K562 (cell line): ENCODE results near the gene LYZL6. TPM values are rescaled to one million over a fixed set of nuclear protein-coding genes. Genes with fewer than 3 reads are reported as not detected.
A peak's percentile ranks its signal among the peaks of the same experiment; 100 is the strongest.

ENCODE experiments used
- GATAD2B ChIP-seq: fragments of 450-650 bp; IDR thresholded peaks from 2 replicates; pipeline ENCODE4 v1.6.1; 2017; ENCODE audit warnings: mild to moderate bottlenecking, borderline replicate concordance
- GTF2F1 ChIP-seq: IDR thresholded peaks from 2 replicates; pipeline ENCODE4 v1.6.1; 2011; ENCODE audit warnings: low read depth, low read length, improper control_type of control experiment
- JUN ChIP-seq, 2 experiments: sonication (generic) in 1 of 2; formaldehyde crosslinking in 1 of 2; IDR thresholded peaks; 2 replicates each; pipeline versions ENCODE4 v1.6.1 to v1.8.0; 2012 to 2022; ENCODE audit warnings: borderline replicate concordance in 2 of 2, mild to moderate bottlenecking in 2 of 2, improper control_type of control experiment in 1 of 2, low read depth in 1 of 2, low read length in 1 of 2, missing genetic modification reagents in 1 of 2
- MAFF ChIP-seq: IDR thresholded peaks from 2 replicates; pipeline ENCODE4 v1.6.1; 2012; ENCODE audit warnings: low read length, improper control_type of control experiment
- MAX ChIP-seq: sonication (generic); formaldehyde crosslinking; IDR thresholded peaks from 2 replicates; pipeline ENCODE4 v1.9.0; 2022; ENCODE audit warnings: mild to moderate bottlenecking, missing genetic modification reagents
- NFE2L1 ChIP-seq: fragments of 450-650 bp; IDR thresholded peaks from 2 replicates; pipeline ENCODE4 v1.6.1; 2016; ENCODE audit warnings: missing genetic modification characterization, low read depth, mild to moderate bottlenecking, missing compliant biosample characterization, moderate library complexity, borderline replicate concordance
- NR1H2 ChIP-seq: sonication (generic); formaldehyde crosslinking; IDR thresholded peaks from 2 replicates; pipeline ENCODE4 v1.4.0; 2020; ENCODE audit warnings: mild to moderate bottlenecking, missing genetic modification reagents
- NR4A1 ChIP-seq, 2 experiments: fragments of 250-450 bp in 1 of 2; fragments of 450-650 bp in 1 of 2; sonication (Bioruptor Pico) in 1 of 2; IDR thresholded peaks; 2 replicates each; pipeline versions ENCODE4 v1.4.0 to v1.6.1; 2016 to 2020; ENCODE audit warnings: mild to moderate bottlenecking in 2 of 2, missing compliant biosample characterization in 1 of 2, missing genetic modification characterization in 1 of 2, moderate library complexity in 1 of 2
- OTX1 ChIP-seq: fragments of 450-650 bp; formaldehyde crosslinking; IDR thresholded peaks from 2 replicates; pipeline ENCODE4 v1.4.0; 2022; ENCODE audit warnings: mild to moderate bottlenecking
- SIRT6 ChIP-seq: IDR thresholded peaks from one replicate; pipeline ENCODE4 v1.6.1; 2012; ENCODE audit warnings: low read depth, mild to moderate bottlenecking, control low read depth, inconsistent platforms, low read length, moderate library complexity
- SMARCA5 ChIP-seq: fragments of 450-650 bp; IDR thresholded peaks from 2 replicates; pipeline ENCODE4 v1.6.1; 2016
- TEAD1 ChIP-seq, 2 experiments: fragments of 450-650 bp in 1 of 2; sonication (generic) in 1 of 2; formaldehyde crosslinking; IDR thresholded peaks; 2 replicates each; pipeline versions ENCODE4 v1.4.0 to v1.8.0; 2020 to 2022; ENCODE audit warnings: mild to moderate bottlenecking in 2 of 2, missing genetic modification reagents in 1 of 2
- TFAP4 ChIP-seq: sonication (generic); formaldehyde crosslinking; IDR thresholded peaks from 2 replicates; pipeline ENCODE4 v1.8.0; 2022; ENCODE audit warnings: missing genetic modification reagents, mild to moderate bottlenecking, moderate library complexity, borderline replicate concordance
- TRIM24 ChIP-seq, 2 experiments: fragments of 450-650 bp; IDR thresholded peaks; 2 replicates each; pipeline ENCODE4 v1.6.1; 2016
- ZBTB26 ChIP-seq: fragments of 450-650 bp; formaldehyde crosslinking; IDR thresholded peaks from 2 replicates; pipeline ENCODE4 v1.4.0; 2022; ENCODE audit warnings: missing genetic modification characterization
- ZNF239 ChIP-seq: fragments of 250-450 bp; sonication (Bioruptor Pico); IDR thresholded peaks from 2 replicates; pipeline ENCODE4 v1.4.0; 2020; ENCODE audit warnings: mild to moderate bottlenecking
- ZNF354B ChIP-seq: fragments of 250-450 bp; sonication (Bioruptor Pico); IDR thresholded peaks from 2 replicates; pipeline ENCODE4 v1.4.0; 2020
- ZNF75A ChIP-seq: fragments of 450-650 bp; formaldehyde crosslinking; IDR thresholded peaks from 2 replicates; pipeline ENCODE4 v1.4.0; 2020; ENCODE audit warnings: mild to moderate bottlenecking
- polyA plus RNA-seq, 8 experiments: library from polyadenylated mRNA; depleted of rRNA in 4 of 8; stranded (reverse) in 5 of 8; unstranded in 3 of 8; fragments of >200 nt; fragmentation: Nextera tagmentation in 2 of 8; fragmentation: Illumina TruSeq in 1 of 8; extraction: Ambion mirVana in 2 of 8; extraction: Trizol in 1 of 8; gene quantifications; 2 replicates each; pipeline versions ENCODE4 v1.2.1 to v1.2.3, GENCODE V29; 2011 to 2014; ENCODE audit warnings: inconsistent platforms in 1 of 8, missing spikeins in 1 of 8
- total RNA-seq, 7 experiments: library from RNA; depleted of rRNA in 6 of 7; stranded (reverse); fragments of >200 nt in 6 of 7; fragmentation: Illumina TruSeq in 2 of 7; extraction: Trizol in 2 of 7; gene quantifications; 2 replicates each; pipeline versions ENCODE4 v1.2.1 to v1.2.3, GENCODE V29; 2011 to 2021; ENCODE audit warnings: low replicate concordance in 1 of 7
- TF ChIP-seq, protein P1 (sequence below): sonication (generic); formaldehyde crosslinking; IDR thresholded peaks from 2 replicates; pipeline ENCODE4 v1.8.0; 2022; ENCODE audit warnings: mild to moderate bottlenecking, low read depth, missing genetic modification reagents
- TF ChIP-seq, protein P2 (sequence below), 2 experiments: fragments of 450-650 bp in 1 of 2; IDR thresholded peaks; 2 replicates each; pipeline ENCODE4 v1.6.1; 2011 to 2017; ENCODE audit warnings: low read depth in 2 of 2, antibody characterized with exemption in 1 of 2, borderline replicate concordance in 1 of 2, low read length in 1 of 2, mild to moderate bottlenecking in 1 of 2, mixed read lengths in 1 of 2; ENCODE audit not compliant: control insufficient read depth in 1 of 2

LYZL6 gene
- total and polyA plus RNA-seq, 9 of the 15 experiments (the other 6 are each of a cell fraction or from before 2014, with no cell fraction given), result not detected

- TF ChIP-seq TFAP4 (CRISPR knock-in tag) (peak; percentile 52; the same call in 1 of the 2 replicates), MAFF (no peak), JUN (IDR thresholded peaks at IDR 0.05; ENCODE audit: borderline replicate concordance, low read depth, low read length) (0 out of 2 replicates have a peak, but pooled peaks have one; percentile 54), JUN (CRISPR knock-in tag; IDR thresholded peaks at IDR 0.05; ENCODE audit: borderline replicate concordance) (no peak), NR4A1 (CRISPR knock-in tag; IDR thresholded peaks at IDR 0.05) (no peak), NR4A1 (tag; IDR thresholded peaks at IDR 0.05) (no peak), ZNF239 (no peak), SIRT6 (no peak), SMARCA5 (no peak), TEAD1 (CRISPR knock-in tag; IDR thresholded peaks at IDR 0.05) (no peak), MAX (peak; percentile 65; the same call in 1 of the 2 replicates), NFE2L1 (tag) (no peak), ZNF75A (CRISPR knock-in tag) (no peak), OTX1 (CRISPR knock-in tag) (no peak), TRIM24 (IDR thresholded peaks at IDR 0.05) (peak in 1 of 2 experiments; percentile 10; a peak in 1 of 4 replicates), ZNF354B (no peak), ZBTB26 (CRISPR knock-in tag) (no peak), NR1H2 (CRISPR knock-in tag) (no peak), GTF2F1 (no peak), GATAD2B (no peak; the same call in 1 of the 2 replicates)
- TF ChIP-seq, protein P1, sequence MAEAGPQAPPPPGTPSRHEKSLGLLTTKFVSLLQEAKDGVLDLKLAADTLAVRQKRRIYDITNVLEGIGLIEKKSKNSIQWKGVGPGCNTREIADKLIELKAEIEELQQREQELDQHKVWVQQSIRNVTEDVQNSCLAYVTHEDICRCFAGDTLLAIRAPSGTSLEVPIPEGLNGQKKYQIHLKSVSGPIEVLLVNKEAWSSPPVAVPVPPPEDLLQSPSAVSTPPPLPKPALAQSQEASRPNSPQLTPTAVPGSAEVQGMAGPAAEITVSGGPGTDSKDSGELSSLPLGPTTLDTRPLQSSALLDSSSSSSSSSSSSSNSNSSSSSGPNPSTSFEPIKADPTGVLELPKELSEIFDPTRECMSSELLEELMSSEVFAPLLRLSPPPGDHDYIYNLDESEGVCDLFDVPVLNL (CRISPR knock-in tag), result peak; percentile 97
- TF ChIP-seq, protein P2, sequence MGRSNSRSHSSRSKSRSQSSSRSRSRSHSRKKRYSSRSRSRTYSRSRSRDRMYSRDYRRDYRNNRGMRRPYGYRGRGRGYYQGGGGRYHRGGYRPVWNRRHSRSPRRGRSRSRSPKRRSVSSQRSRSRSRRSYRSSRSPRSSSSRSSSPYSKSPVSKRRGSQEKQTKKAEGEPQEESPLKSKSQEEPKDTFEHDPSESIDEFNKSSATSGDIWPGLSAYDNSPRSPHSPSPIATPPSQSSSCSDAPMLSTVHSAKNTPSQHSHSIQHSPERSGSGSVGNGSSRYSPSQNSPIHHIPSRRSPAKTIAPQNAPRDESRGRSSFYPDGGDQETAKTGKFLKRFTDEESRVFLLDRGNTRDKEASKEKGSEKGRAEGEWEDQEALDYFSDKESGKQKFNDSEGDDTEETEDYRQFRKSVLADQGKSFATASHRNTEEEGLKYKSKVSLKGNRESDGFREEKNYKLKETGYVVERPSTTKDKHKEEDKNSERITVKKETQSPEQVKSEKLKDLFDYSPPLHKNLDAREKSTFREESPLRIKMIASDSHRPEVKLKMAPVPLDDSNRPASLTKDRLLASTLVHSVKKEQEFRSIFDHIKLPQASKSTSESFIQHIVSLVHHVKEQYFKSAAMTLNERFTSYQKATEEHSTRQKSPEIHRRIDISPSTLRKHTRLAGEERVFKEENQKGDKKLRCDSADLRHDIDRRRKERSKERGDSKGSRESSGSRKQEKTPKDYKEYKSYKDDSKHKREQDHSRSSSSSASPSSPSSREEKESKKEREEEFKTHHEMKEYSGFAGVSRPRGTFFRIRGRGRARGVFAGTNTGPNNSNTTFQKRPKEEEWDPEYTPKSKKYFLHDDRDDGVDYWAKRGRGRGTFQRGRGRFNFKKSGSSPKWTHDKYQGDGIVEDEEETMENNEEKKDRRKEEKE (IDR thresholded peaks at IDR 0.05; ENCODE audit: borderline replicate concordance in 1 of 2, control insufficient read depth in 1 of 2, low read depth in 2 of 2, low read length in 1 of 2), result no peak
Observed at GRCh38 chr17:35930211-35931065, 13.1 kb downstream of the LYZL6 start, which contains the start of gene RDM1 (continued).
